K562 (cell line): ENCODE measurements around the gene MECP2. TPM values are rescaled to one million over a fixed set of nuclear protein-coding genes. Genes with fewer than 3 reads are reported as not detected.

Experiments used
- ARNT ChIP-seq, 2 experiments: fragments of 450-650 bp; IDR thresholded peaks; 2 replicates each; pipeline ENCODE4 v1.6.1; 2016; ENCODE audit warnings: mild to moderate bottlenecking in 1 of 2
- BRD9 ChIP-seq: fragments of 450-650 bp; IDR thresholded peaks from 2 replicates; pipeline ENCODE4 v1.6.1; 2018; ENCODE audit warnings: low read depth; ENCODE audit not compliant: partially characterized antibody
- DNMT1 ChIP-seq: fragments of 450-650 bp; IDR thresholded peaks from 2 replicates; pipeline ENCODE4 v1.6.1; 2016; ENCODE audit warnings: antibody characterized with exemption, mild to moderate bottlenecking
- ERF ChIP-seq: fragments of 450-650 bp; formaldehyde crosslinking; IDR thresholded peaks from 2 replicates; pipeline ENCODE4 v1.4.0; 2020; ENCODE audit warnings: mild to moderate bottlenecking, mixed read lengths
- FOS ChIP-seq: IDR thresholded peaks from 3 replicates; pipeline ENCODE4 v1.6.1; 2011; ENCODE audit not compliant: insufficient read length; ENCODE audit errors: extremely low read depth
- RAD21 ChIP-seq, 2 experiments: fragments of 250-450 bp in 1 of 2; fragments of 450-650 bp in 1 of 2; sonication (Bioruptor Pico) in 1 of 2; formaldehyde crosslinking in 1 of 2; IDR thresholded peaks in 1 of 2; conservative IDR thresholded peaks in 1 of 2; 2 replicates each; pipeline versions ENCODE4 v1.4.0 to v1.8.0; 2020 to 2022; ENCODE audit warnings: mild to moderate bottlenecking in 2 of 2, moderate library complexity in 1 of 2
- REST ChIP-seq, 2 experiments: fragments of 450-650 bp; formaldehyde crosslinking in 1 of 2; IDR thresholded peaks; 2 replicates each; pipeline versions ENCODE4 v1.4.0 to v1.6.1; 2014 to 2020; ENCODE audit warnings: mild to moderate bottlenecking in 2 of 2, borderline replicate concordance in 1 of 2, low read depth in 1 of 2
- ZBTB7A ChIP-seq: IDR thresholded peaks from 2 replicates; pipeline ENCODE4 v1.6.1; 2011; ENCODE audit warnings: low read depth, mild to moderate bottlenecking, low read length, moderate library complexity, borderline replicate concordance; ENCODE audit not compliant: control insufficient read depth
- ZNF224 ChIP-seq: sonication (generic); formaldehyde crosslinking; IDR thresholded peaks from 2 replicates; pipeline ENCODE4 v1.8.0; 2022; ENCODE audit warnings: mild to moderate bottlenecking, missing genetic modification reagents
- ZNF408 ChIP-seq: fragments of 250-450 bp; sonication (Bioruptor Pico); IDR thresholded peaks from 2 replicates; pipeline ENCODE4 v1.4.0; 2020; ENCODE audit warnings: low read depth, mild to moderate bottlenecking, moderate library complexity
- ZSCAN32 ChIP-seq: fragments of 450-650 bp; formaldehyde crosslinking; IDR thresholded peaks from 2 replicates; pipeline ENCODE4 v1.4.0; 2020; ENCODE audit warnings: mild to moderate bottlenecking, moderate library complexity
- polyA plus RNA-seq, 8 experiments: library from polyadenylated mRNA; depleted of rRNA in 4 of 8; stranded (reverse) in 5 of 8; unstranded in 3 of 8; fragments of >200 nt; fragmentation: Nextera tagmentation in 2 of 8; fragmentation: Illumina TruSeq in 1 of 8; extraction: Ambion mirVana in 2 of 8; extraction: Trizol in 1 of 8; gene quantifications; 2 replicates each; pipeline versions ENCODE4 v1.2.1 to v1.2.3, GENCODE V29; 2011 to 2014; ENCODE audit warnings: inconsistent platforms in 1 of 8, missing spikeins in 1 of 8
- total RNA-seq, 7 experiments: library from RNA; depleted of rRNA in 6 of 7; stranded (reverse); fragments of >200 nt in 6 of 7; fragmentation: Illumina TruSeq in 2 of 7; extraction: Trizol in 2 of 7; gene quantifications; 2 replicates each; pipeline versions ENCODE4 v1.2.1 to v1.2.3, GENCODE V29; 2011 to 2021; ENCODE audit warnings: low replicate concordance in 1 of 7
- TF ChIP-seq, protein P1 (sequence below): fragments of 200-800 bp; sonication (Bioruptor generic); IDR thresholded peaks from 2 replicates; pipeline ENCODE4 v1.6.1; 2017; ENCODE audit warnings: missing genetic modification characterization, missing compliant biosample characterization
- TF ChIP-seq, protein P2 (sequence below), 3 experiments: IDR thresholded peaks in 2 of 3; conservative IDR thresholded peaks in 1 of 3; 2 replicates each; pipeline ENCODE4 v1.5.1; 2011 to 2012; ENCODE audit warnings: low read length in 3 of 3, mild to moderate bottlenecking in 3 of 3, control low read depth in 2 of 3, improper control_type of control experiment in 1 of 3, inconsistent platforms in 1 of 3, low read depth in 1 of 3, mixed read lengths in 1 of 3, moderate library complexity in 1 of 3; ENCODE audit not compliant: insufficient read depth in 2 of 3

MECP2 gene
- total and polyA plus RNA-seq, 9 of the 15 experiments (the other 6 are each of a cell fraction or from before 2014, with no cell fraction given), result 2.1 to 50.9 (median 30.5) TPM

DNA sequence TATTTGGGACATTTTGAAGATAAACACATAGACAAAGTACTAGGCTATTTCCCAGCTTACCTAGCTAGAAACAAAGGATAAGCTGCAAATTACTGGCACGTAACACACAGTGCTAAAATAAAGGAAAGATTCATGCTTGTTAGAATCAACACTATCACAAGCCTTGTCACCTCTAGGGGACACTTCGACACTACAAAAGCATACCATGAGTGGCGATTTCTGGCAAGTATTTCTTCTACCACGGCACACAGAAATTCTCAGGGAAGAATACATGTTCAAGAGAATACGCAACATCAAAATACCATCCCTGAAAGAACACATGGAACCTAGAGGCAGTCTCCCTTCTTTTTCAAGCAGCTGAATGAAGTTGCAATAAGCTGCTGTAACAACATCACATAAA, 5.1 kb downstream of the MECP2 start (continued):
- TF ChIP-seq FOS (no peak), ZNF224 (CRISPR knock-in tag) (no peak), ZBTB7A (no peak), ARNT (IDR thresholded peaks at IDR 0.05) (no peak), DNMT1 (no peak), BRD9 (peak; percentile 61), ZNF408 (CRISPR knock-in tag) (no peak), ERF (CRISPR knock-in tag) (no peak), RAD21 (CRISPR knock-in tag; conservative IDR thresholded peaks at IDR 0.05 in 1 of 2, IDR thresholded peaks at IDR 0.05 in 1 of 2) (peak; percentile 22 to 56), REST (IDR thresholded peaks at IDR 0.05; ENCODE audit: borderline replicate concordance) (peak; percentile 35; the same call in 1 of the 2 replicates), REST (CRISPR knock-in tag; IDR thresholded peaks at IDR 0.05; ENCODE audit: low read depth) (no peak), ZSCAN32 (CRISPR knock-in tag) (no peak)
- TF ChIP-seq, protein P1, sequence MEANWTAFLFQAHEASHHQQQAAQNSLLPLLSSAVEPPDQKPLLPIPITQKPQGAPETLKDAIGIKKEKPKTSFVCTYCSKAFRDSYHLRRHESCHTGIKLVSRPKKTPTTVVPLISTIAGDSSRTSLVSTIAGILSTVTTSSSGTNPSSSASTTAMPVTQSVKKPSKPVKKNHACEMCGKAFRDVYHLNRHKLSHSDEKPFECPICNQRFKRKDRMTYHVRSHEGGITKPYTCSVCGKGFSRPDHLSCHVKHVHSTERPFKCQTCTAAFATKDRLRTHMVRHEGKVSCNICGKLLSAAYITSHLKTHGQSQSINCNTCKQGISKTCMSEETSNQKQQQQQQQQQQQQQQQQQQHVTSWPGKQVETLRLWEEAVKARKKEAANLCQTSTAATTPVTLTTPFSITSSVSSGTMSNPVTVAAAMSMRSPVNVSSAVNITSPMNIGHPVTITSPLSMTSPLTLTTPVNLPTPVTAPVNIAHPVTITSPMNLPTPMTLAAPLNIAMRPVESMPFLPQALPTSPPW (CRISPR knock-in tag), result no peak
- TF ChIP-seq, protein P2, sequence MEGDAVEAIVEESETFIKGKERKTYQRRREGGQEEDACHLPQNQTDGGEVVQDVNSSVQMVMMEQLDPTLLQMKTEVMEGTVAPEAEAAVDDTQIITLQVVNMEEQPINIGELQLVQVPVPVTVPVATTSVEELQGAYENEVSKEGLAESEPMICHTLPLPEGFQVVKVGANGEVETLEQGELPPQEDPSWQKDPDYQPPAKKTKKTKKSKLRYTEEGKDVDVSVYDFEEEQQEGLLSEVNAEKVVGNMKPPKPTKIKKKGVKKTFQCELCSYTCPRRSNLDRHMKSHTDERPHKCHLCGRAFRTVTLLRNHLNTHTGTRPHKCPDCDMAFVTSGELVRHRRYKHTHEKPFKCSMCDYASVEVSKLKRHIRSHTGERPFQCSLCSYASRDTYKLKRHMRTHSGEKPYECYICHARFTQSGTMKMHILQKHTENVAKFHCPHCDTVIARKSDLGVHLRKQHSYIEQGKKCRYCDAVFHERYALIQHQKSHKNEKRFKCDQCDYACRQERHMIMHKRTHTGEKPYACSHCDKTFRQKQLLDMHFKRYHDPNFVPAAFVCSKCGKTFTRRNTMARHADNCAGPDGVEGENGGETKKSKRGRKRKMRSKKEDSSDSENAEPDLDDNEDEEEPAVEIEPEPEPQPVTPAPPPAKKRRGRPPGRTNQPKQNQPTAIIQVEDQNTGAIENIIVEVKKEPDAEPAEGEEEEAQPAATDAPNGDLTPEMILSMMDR (IDR thresholded peaks at IDR 0.05 in 2 of 3, conservative IDR thresholded peaks at IDR 0.05 in 1 of 3; ENCODE audit: insufficient read depth in 2 of 3, low read depth in 1 of 3, low read length in 3 of 3), result peak; percentile 36 to 59 (median 39); a peak in 4 of 6 replicates
